Measurements from ENCODE around the gene HEMK1. TPM values are rescaled to one million over a fixed set of nuclear protein-coding genes. Genes with fewer than 3 reads are reported as not detected.

HEMK1 gene
- total and polyA plus RNA-seq, 2 of the 8 experiments (the other 6 are each of a cell fraction or from before 2014, with no cell fraction given), result 9.7 to 10.6 TPM

DNA sequence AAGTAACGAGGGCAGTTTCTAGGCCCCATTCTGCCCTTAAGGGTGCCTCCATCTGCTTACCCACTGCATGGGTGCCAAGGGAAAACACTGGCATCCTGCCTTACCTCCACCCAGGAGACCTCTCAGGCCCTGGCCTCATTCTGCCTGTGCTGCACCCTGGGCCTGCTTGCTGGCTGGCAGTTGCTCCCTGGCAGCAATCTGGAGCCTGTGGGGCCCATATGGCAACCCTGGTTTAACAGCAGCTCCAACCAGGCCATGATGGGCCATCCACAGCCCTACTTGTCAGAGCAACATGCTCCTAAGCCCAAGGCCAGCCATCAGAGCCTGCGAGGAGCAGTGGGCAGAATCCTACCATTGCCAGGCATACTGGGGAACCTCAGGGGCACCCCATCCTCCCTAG is 5.5 kb upstream of the HEMK1 start:
- Histone ChIP-seq H3K36me3 (ENCODE audit: control insufficient read depth in 2 of 4, insufficient read depth in 4 of 4, low read length in 3 of 4) (no peaks in the 10 kb centered on the region), H3K4me2 (ENCODE audit: insufficient read depth in 1 of 2, low read depth in 2 of 2, low read length in 2 of 2) (no peak overlapping the region), H2BK120ac (replicated peaks; ENCODE audit: low read depth, low read length) (no peak overlapping the region), H2BK5ac (ENCODE audit: low read depth, low read length) (no peak overlapping the region), H3K9ac (replicated peaks in 1 of 4; ENCODE audit: extremely low read depth in 1 of 4, low read depth in 3 of 4, low read length in 3 of 4) (no peak overlapping the region; a peak in 1 of 7 replicates), H3K56ac (replicated peaks; ENCODE audit: insufficient read length, low read depth, low read length) (no peak overlapping the region), H3K4me3 (ENCODE audit: extremely low read depth in 1 of 4, insufficient read depth in 2 of 4, low read depth in 3 of 4, low read length in 4 of 4) (no peak overlapping the region), H2AK5ac (ENCODE audit: low read depth, low read length) (no peak overlapping the region), H3K18ac (ENCODE audit: extremely low read depth, low read length) (no peak overlapping the region), H3K14ac (ENCODE audit: insufficient read length) (no peak overlapping the region), H3K27me3 (replicated peaks in 1 of 4; ENCODE audit: control insufficient read depth in 3 of 4, extremely low read depth in 1 of 4, insufficient read depth in 3 of 4, low read length in 3 of 4) (peaks cover 0 to 13% (median 5%) of the 10 kb centered on the region in 4 experiments; a peak in 4 of 7 replicates), H3K4ac (replicated peaks; ENCODE audit: insufficient read length, low read depth, low read length) (no peak overlapping the region), H2BK15ac (ENCODE audit: low read length) (no peak overlapping the region), H3K4me1 (replicated peaks in 1 of 4; ENCODE audit: control insufficient read depth in 3 of 4, insufficient read depth in 4 of 4, low read length in 3 of 4) (peaks cover 0 to 6% (median 4%) of the 10 kb centered on the region in 4 experiments; a peak in 5 of 7 replicates), H3K23me2 (ENCODE audit: low read depth, low read length) (peaks cover 9% of the 10 kb centered on the region; the same call in 1 of the 2 replicates), H4K8ac (ENCODE audit: extremely low read depth, insufficient read depth, low read length) (no peak overlapping the region), H4K5ac (ENCODE audit: insufficient read length, low read depth, low read length) (no peak overlapping the region), H3K9me3 (ENCODE audit: insufficient read depth in 2 of 2, low read depth in 1 of 2, low read length in 1 of 2) (no peaks in the 10 kb centered on the region), H2BK20ac (ENCODE audit: low read length) (no peak overlapping the region), H3K27ac (ENCODE audit: low read depth, low read length) (no peak overlapping the region), H3K23ac (ENCODE audit: insufficient read length) (no peak overlapping the region), H3K79me1 (ENCODE audit: low read depth, low read length) (no peaks in the 10 kb centered on the region), H2BK12ac (ENCODE audit: low read depth, low read length) (no peak overlapping the region), H4K20me1 (replicated peaks in 1 of 2; ENCODE audit: control insufficient read depth in 1 of 2, insufficient read depth in 2 of 2, low read length in 2 of 2) (no peaks in the 10 kb centered on the region), H3K79me2 (ENCODE audit: control insufficient read depth in 1 of 2, insufficient read depth in 2 of 2, low read length in 2 of 2) (no peaks in the 10 kb centered on the region), H4K91ac (replicated peaks; ENCODE audit: insufficient read length, low read length) (no peak overlapping the region), H2AFZ (ENCODE audit: low read length) (no peak overlapping the region)
- ChIA-PET CTCF (ENCODE audit: partially characterized antibody) (interaction anchor here (1.0 to 46.5 kb wide), 5 partner anchors 9 to 191 kb away, joined by 3 to 863 read pairs (median 3); partner anchors contain the start of genes CISH and MAPKAPK3), POLR2A (ENCODE audit: partially characterized antibody) (interaction anchor here (1.8 kb wide), 1 partner anchor 227 kb away, joined by 5 read pairs; no protein-coding TSS in a partner anchor)
- WGBS, 2 experiments (ENCODE audit: extremely low coverage in 1 of 2, insufficient coverage in 1 of 2, insufficient read length in 1 of 2, insufficient replicate concordance in 2 of 2, low coverage in 1 of 2, low lambda C conversion rate in 2 of 2, missing lambda C conversion rate in 1 of 2), result 78% methylated on average over 2 of the region's 2 CpGs; no CpG with 5 or more reads in 1 of the 2 experiments
- DNase-seq (ENCODE audit: low read depth in 1 of 2, low spot score in 2 of 2) (no peak), FAIRE-seq (no peak)
- TF ChIP-seq EP300 (IDR thresholded peaks at IDR 0.05; ENCODE audit: borderline replicate concordance in 1 of 2, low read depth in 2 of 2, low read length in 2 of 2), result no peak
- no peak for TF ChIP-seq TCF12 (IDR thresholded peaks at IDR 0.05; ENCODE audit: low read depth, low read length)
- no peak for TF ChIP-seq FOSL1 (IDR thresholded peaks at IDR 0.05; ENCODE audit: insufficient read depth, low read depth, low read length)
- TF ChIP-seq SAP30 (IDR thresholded peaks at IDR 0.05; ENCODE audit: insufficient read depth, insufficient replicate concordance, low read length), result no peak
- TF ChIP-seq HDAC2 (IDR thresholded peaks at IDR 0.05; ENCODE audit: borderline replicate concordance in 1 of 2, low read depth in 2 of 2, low read length in 2 of 2), result no peak
